HCT116 (cell line): ENCODE measurements around the gene C4orf36. TPM values are rescaled to one million over a fixed set of nuclear protein-coding genes. Genes with fewer than 3 reads are reported as not detected.
"Not testable (repeated sequence)": the region's sequence is repeated elsewhere in the genome, so short reads cannot be mapped to it uniquely, and the experiment has no call there.

Experiments
- ATAC-seq: fragments of 200-7000 bp; cut with Tn5 transposase; 2 replicates; pipeline ENCODE4 v1.9.1; 2020; ENCODE audit warnings: mild to moderate bottlenecking, moderate library complexity
- BruUV-seq: library from RNA; stranded (reverse); fragments of 400-500 nt; replicated peaks from 2 replicates; lab custom pipeline; 2021; lab: Mats Ljungman, UMichigan
- CTCF ChIA-PET: fragments of 300-600 bp; sonication (Branson Sonifier 250); formaldehyde crosslinking; loops from one replicate; lab custom pipeline; 2021; ENCODE audit warnings: antibody characterized with exemption; lab: Charles Lee
- POLR2A ChIA-PET: fragments of 300-600, 350-600 bp; sonication (Branson Sonifier 250); formaldehyde crosslinking; loops from one replicate; lab custom pipeline; 2021; ENCODE audit warnings: antibody characterized with exemption; lab: Charles Lee
- RAD21 ChIA-PET, 2 experiments: fragments of 300-600 bp; sonication (Branson Sonifier 250); formaldehyde crosslinking; loops; one replicate each; lab custom pipeline; 2023; ENCODE audit warnings: low total read pairs in 2 of 2; ENCODE audit not compliant: uncharacterized antibody in 2 of 2, unreplicated experiment in 2 of 2, low non-redundant PET in 1 of 2; lab: Charles Lee
- DNase-seq: peaks from one replicate; pipeline ENCODE4 v3.0.0-alpha.2; 2010; ENCODE audit warnings: low read depth, low spot score
- H2AFZ ChIP-seq: fragments of 200-600 bp; shearing (Covaris generic), sonication (generic); 2 replicates; pipeline ENCODE4 v1.6.1; 2017; ENCODE audit warnings: low read depth, mixed run types, mixed read lengths, antibody characterized with exemption, low read length; ENCODE audit not compliant: poor library complexity, severe bottlenecking
- H3K27ac ChIP-seq: 2 replicates; pipeline ENCODE4 v1.5.1; 2012; ENCODE audit warnings: low read depth, low read length
- H3K27me3 ChIP-seq: fragments of 200-600 bp; sonication (generic); 2 replicates; pipeline ENCODE4 v1.6.1; 2016; ENCODE audit warnings: mixed run types, low read length, mixed read lengths; ENCODE audit not compliant: insufficient read depth
- H3K36me3 ChIP-seq, 2 experiments: fragments of 200-500 bp in 1 of 2; fragments of 200-600 bp in 1 of 2; sonication (Bioruptor generic) in 1 of 2; sonication (generic) in 1 of 2; 2 replicates each; pipeline versions ENCODE4 v1.5.1 to v1.6.1; 2014 to 2016; ENCODE audit warnings: low read length in 2 of 2, inconsistent platforms in 1 of 2, mixed read lengths in 1 of 2, mixed run types in 1 of 2; ENCODE audit not compliant: insufficient read depth in 2 of 2, control insufficient read depth in 1 of 2
- H3K4me1 ChIP-seq, 2 experiments: fragments of 200-600 bp in 1 of 2; sonication (generic) in 1 of 2; 2 replicates each; pipeline versions ENCODE4 v1.5.1 to v1.6.1; 2012 to 2017; ENCODE audit warnings: low read length in 2 of 2, inconsistent platforms in 1 of 2, mild to moderate bottlenecking in 1 of 2, mixed read lengths in 1 of 2, mixed run types in 1 of 2, moderate library complexity in 1 of 2; ENCODE audit not compliant: insufficient read depth in 2 of 2, control insufficient read depth in 1 of 2
- H3K4me2 ChIP-seq: fragments of 200-600 bp; sonication (generic); 2 replicates; pipeline ENCODE4 v1.6.1; 2017; ENCODE audit warnings: mixed run types, low read length, mixed read lengths
- H3K4me3 ChIP-seq, 2 experiments: fragments of 200-600 bp in 1 of 2; sonication (generic) in 1 of 2; replicated peaks in 1 of 2; 2 replicates each; pipeline ENCODE4 v1.5.1; 2011 to 2016; ENCODE audit warnings: low read length in 2 of 2, control low read depth in 1 of 2, low read depth in 1 of 2, mild to moderate bottlenecking in 1 of 2, mixed read lengths in 1 of 2, mixed run types in 1 of 2
- H3K79me2 ChIP-seq: fragments of 200-600 bp; sonication (generic); 2 replicates; pipeline ENCODE4 v1.6.1; 2017; ENCODE audit warnings: mild to moderate bottlenecking, mixed run types, low read length, moderate library complexity, mixed read lengths; ENCODE audit not compliant: insufficient read depth
- H3K9ac ChIP-seq: fragments of 200-600 bp; sonication (generic); 2 replicates; pipeline ENCODE4 v1.6.1; 2016; ENCODE audit warnings: low read length, mixed read lengths
- H3K9me2 ChIP-seq: fragments of 200-600 bp; sonication (generic), shearing (Covaris generic); 2 replicates; pipeline ENCODE4 v1.6.1; 2017; ENCODE audit warnings: mixed run types, mild to moderate bottlenecking, moderate library complexity; ENCODE audit not compliant: insufficient read depth
- H3K9me3 ChIP-seq, 2 experiments: fragments of 200-500 bp in 1 of 2; fragments of 200-600 bp in 1 of 2; sonication (Bioruptor generic) in 1 of 2; sonication (generic) in 1 of 2; 2 replicates each; pipeline ENCODE4 v1.6.1; 2014 to 2017; ENCODE audit warnings: low read length in 2 of 2, mixed read lengths in 2 of 2, inconsistent platforms in 1 of 2, low read depth in 1 of 2, mild to moderate bottlenecking in 1 of 2, mixed run types in 1 of 2, moderate library complexity in 1 of 2; ENCODE audit not compliant: control insufficient read depth in 1 of 2, insufficient read depth in 1 of 2
- H4K20me1 ChIP-seq: fragments of 200-600 bp; sonication (generic), shearing (Covaris generic); 2 replicates; pipeline ENCODE4 v1.6.1; 2017; ENCODE audit warnings: mixed run types, mild to moderate bottlenecking, moderate library complexity; ENCODE audit not compliant: insufficient read depth
- ATF3 ChIP-seq: IDR thresholded peaks from 2 replicates; pipeline ENCODE4 v1.6.1; 2012
- CEBPB ChIP-seq: IDR thresholded peaks from 2 replicates; pipeline ENCODE4 v1.6.1; 2012; ENCODE audit warnings: low read depth
- ELF1 ChIP-seq: IDR thresholded peaks from 2 replicates; pipeline ENCODE4 v1.6.1; 2012; ENCODE audit warnings: low read depth, borderline replicate concordance
- EZH2 ChIP-seq: fragments of 200-600 bp; sonication (generic); IDR thresholded peaks from 2 replicates; pipeline ENCODE4 v1.6.1; 2017; ENCODE audit warnings: antibody characterized with exemption, mixed run types
- EZH2phosphoT487 ChIP-seq: fragments of 200-600 bp; IDR thresholded peaks from 2 replicates; pipeline ENCODE4 v1.6.1; 2018; ENCODE audit warnings: antibody characterized with exemption, borderline replicate concordance
- FOSL1 ChIP-seq: IDR thresholded peaks from 2 replicates; pipeline ENCODE4 v1.6.1; 2012; ENCODE audit warnings: low read depth
- MAX ChIP-seq: IDR thresholded peaks from 2 replicates; pipeline ENCODE4 v1.6.1; 2012
- POLR2AphosphoS5 ChIP-seq: IDR thresholded peaks from 2 replicates; pipeline ENCODE4 v1.6.1; 2011; ENCODE audit warnings: mild to moderate bottlenecking, low read depth, low read length, moderate library complexity
- RAD21 ChIP-seq: IDR thresholded peaks from 2 replicates; pipeline ENCODE4 v1.6.1; 2012; ENCODE audit warnings: low read depth, mild to moderate bottlenecking
- SP1 ChIP-seq: IDR thresholded peaks from 2 replicates; pipeline ENCODE4 v1.6.1; 2012; ENCODE audit warnings: low read depth
- SRF ChIP-seq: IDR thresholded peaks from 2 replicates; pipeline ENCODE4 v1.6.1; 2012; ENCODE audit warnings: low read depth
- ZBTB33 ChIP-seq: IDR thresholded peaks from 2 replicates; pipeline ENCODE4 v1.6.1; 2011; ENCODE audit warnings: mild to moderate bottlenecking, low read length, moderate library complexity; ENCODE audit not compliant: insufficient replicate concordance; ENCODE audit errors: extremely low read depth
- ZFX ChIP-seq: fragments of 450-650 bp; IDR thresholded peaks from 2 replicates; pipeline ENCODE4 v1.6.1; 2017
- ZNF274 ChIP-seq: fragments of 200-500 bp; sonication (Bioruptor generic); IDR thresholded peaks from 2 replicates; pipeline ENCODE4 v1.6.1; 2014; ENCODE audit warnings: mild to moderate bottlenecking, low read depth, low read length, inconsistent platforms
- intact Hi-C: fragments of 100-400 bp; cut with micrococcal nuclease; formaldehyde crosslinking; loops from 2 replicates; pipeline ENCODE4 v1.10.0; 2022
- total RNA-seq: library from RNA; stranded (reverse); gene quantifications from one replicate; pipeline ENCODE4 v1.2.1, GENCODE V29; 2021; ENCODE audit not compliant: unreplicated experiment
- TF ChIP-seq, protein P1 (sequence below): IDR thresholded peaks from 2 replicates; pipeline ENCODE4 v1.6.1; 2012; ENCODE audit warnings: low read depth

The C4orf36 gene
- total RNA-seq, 1 experiment from 2014 or later, result 1.8 TPM

- H3K4me1 ChIP-seq, H4K20me1 ChIP-seq, H3K27ac ChIP-seq, H3K9me2 ChIP-seq, H3K27me3 ChIP-seq, H3K9ac ChIP-seq, CTCF ChIA-PET, intact Hi-C loops, H2AFZ ChIP-seq, RAD21 ChIA-PET, DNase-seq, H3K4me3 ChIP-seq, H3K36me3 ChIP-seq, H3K79me2 ChIP-seq, POLR2A ChIA-PET, ATAC-seq, H3K4me2 ChIP-seq, BruUV-seq: not testable (repeated sequence)
- peaks cover 0 to 11% of the 10 kb centered on the region in 2 experiments; a peak in 1 of 4 replicates for H3K9me3 ChIP-seq
These were observed 16.8 kb downstream of the C4orf36 start for GRCh38 chr4:86875436-86875835.

- no peaks in the 10 kb centered on the region for H3K79me2 ChIP-seq
- H3K9me3 ChIP-seq, result no peaks in the 10 kb centered on the region
- ChIA-PET POLR2A (no interaction called here), RAD21 (no interaction called here), CTCF (interaction anchor here (1.0 kb wide), 1 partner anchor 376 kb away, joined by 3 read pairs; no protein-coding TSS in a partner anchor)
- H3K36me3 ChIP-seq, result no peaks in the 10 kb centered on the region
- BruUV-seq, result no TSS peak
- H3K4me1 ChIP-seq, result no peaks in the 10 kb centered on the region
- no peaks in the 10 kb centered on the region for H3K9me2 ChIP-seq
- H3K27ac ChIP-seq, result no peak overlapping the region
- H3K27me3 ChIP-seq, result no peaks in the 10 kb centered on the region
- no peak overlapping the region for H2AFZ ChIP-seq
- no peak overlapping the region for H3K4me2 ChIP-seq
- intact Hi-C loops, result no loop called here
- ATAC-seq (no peak), DNase-seq (no peak)
- no peak overlapping the region for H3K9ac ChIP-seq
- no peak overlapping the region for H3K4me3 ChIP-seq
- H4K20me1 ChIP-seq, result no peaks in the 10 kb centered on the region
- TF ChIP-seq SRF, result no peak
- TF ChIP-seq ZBTB33, result no peak
- TF ChIP-seq EZH2phosphoT487, result no peak
- TF ChIP-seq, protein P1, sequence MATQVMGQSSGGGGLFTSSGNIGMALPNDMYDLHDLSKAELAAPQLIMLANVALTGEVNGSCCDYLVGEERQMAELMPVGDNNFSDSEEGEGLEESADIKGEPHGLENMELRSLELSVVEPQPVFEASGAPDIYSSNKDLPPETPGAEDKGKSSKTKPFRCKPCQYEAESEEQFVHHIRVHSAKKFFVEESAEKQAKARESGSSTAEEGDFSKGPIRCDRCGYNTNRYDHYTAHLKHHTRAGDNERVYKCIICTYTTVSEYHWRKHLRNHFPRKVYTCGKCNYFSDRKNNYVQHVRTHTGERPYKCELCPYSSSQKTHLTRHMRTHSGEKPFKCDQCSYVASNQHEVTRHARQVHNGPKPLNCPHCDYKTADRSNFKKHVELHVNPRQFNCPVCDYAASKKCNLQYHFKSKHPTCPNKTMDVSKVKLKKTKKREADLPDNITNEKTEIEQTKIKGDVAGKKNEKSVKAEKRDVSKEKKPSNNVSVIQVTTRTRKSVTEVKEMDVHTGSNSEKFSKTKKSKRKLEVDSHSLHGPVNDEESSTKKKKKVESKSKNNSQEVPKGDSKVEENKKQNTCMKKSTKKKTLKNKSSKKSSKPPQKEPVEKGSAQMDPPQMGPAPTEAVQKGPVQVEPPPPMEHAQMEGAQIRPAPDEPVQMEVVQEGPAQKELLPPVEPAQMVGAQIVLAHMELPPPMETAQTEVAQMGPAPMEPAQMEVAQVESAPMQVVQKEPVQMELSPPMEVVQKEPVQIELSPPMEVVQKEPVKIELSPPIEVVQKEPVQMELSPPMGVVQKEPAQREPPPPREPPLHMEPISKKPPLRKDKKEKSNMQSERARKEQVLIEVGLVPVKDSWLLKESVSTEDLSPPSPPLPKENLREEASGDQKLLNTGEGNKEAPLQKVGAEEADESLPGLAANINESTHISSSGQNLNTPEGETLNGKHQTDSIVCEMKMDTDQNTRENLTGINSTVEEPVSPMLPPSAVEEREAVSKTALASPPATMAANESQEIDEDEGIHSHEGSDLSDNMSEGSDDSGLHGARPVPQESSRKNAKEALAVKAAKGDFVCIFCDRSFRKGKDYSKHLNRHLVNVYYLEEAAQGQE, result no peak
- TF ChIP-seq SP1, result no peak
- TF ChIP-seq POLR2AphosphoS5, result no peak
- no peak for TF ChIP-seq RAD21
- TF ChIP-seq ELF1, result no peak
- no peak for TF ChIP-seq CEBPB
- no peak for TF ChIP-seq ATF3
- no peak for TF ChIP-seq MAX
- no peak for TF ChIP-seq ZNF274
- TF ChIP-seq FOSL1, result no peak
- no peak for TF ChIP-seq ZFX
- no peak for TF ChIP-seq EZH2
These were observed 20.1 kb downstream of the C4orf36 start for GRCh38 chr4:86872135-86872534.
